Stimulated activated CD4-positive, alpha-beta T cell treated with anti-CD3 and anti-CD28 coated beads, Interleukin-12 subunit alpha, Interleukin-12 subunit beta, amount 100 ng/mL, for 48 hours (primary cell): Measurements from ENCODE around the gene TAF1A.

Experiments
- DNase-seq, 3 donors: peaks; one replicate each; pipeline ENCODE4 v3.0.0-alpha.2; 2020; ENCODE audit warnings: low read depth in 2 of 3, low spot score in 1 of 3

The TAF1A gene

DNA sequence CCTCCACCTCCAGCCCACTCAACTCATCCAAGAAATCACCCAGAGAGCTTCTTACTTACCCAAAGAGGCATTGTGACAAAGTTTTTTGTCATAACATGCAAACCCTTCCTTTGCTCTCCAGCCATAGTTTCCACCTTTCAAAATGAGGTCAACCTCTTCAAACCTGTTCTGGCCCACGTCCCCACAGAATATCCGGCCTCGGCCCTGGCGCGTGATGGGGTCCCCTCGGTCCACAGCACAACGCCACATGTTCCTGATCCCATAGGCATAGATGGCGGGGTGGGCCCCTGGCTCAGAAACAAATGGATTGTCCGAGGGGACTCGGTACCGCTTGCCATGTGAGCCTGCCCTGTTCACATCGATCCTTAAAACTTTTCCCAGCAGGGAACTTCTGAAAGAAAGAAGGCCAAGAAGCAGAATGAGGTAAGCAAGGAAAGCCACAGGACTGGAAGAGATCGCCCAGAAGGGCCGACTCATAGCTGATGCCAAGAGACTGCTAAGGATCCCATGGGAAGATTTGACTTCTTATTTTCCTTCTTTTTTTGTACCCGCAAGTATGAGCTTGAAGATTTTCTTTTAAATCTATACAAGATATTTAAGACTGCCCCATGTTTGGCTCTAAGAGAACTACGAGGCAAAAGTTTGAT is 49.7 kb downstream of the TAF1A start:
- DNase-seq = no peak

DNA sequence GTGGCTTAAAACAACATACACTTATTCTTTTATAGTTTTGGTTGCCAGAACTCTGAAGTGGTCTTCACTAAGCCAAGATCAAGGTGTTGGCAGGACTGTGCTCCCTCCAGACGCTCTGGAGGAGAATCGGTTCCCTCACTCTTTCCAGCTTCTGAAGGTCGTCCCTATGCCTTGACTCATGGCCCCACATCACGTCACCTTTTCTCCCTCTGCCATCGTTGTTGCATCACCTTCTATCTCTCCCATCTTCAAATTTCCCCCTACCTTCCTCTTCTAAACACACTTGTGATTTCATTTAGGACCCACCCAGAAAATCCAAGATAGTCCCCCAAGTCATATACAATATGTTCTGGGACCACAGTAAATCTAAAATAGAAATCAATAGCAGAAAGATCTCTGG is 54.3 kb downstream of the TAF1A start:
- no peak for DNase-seq

DNA sequence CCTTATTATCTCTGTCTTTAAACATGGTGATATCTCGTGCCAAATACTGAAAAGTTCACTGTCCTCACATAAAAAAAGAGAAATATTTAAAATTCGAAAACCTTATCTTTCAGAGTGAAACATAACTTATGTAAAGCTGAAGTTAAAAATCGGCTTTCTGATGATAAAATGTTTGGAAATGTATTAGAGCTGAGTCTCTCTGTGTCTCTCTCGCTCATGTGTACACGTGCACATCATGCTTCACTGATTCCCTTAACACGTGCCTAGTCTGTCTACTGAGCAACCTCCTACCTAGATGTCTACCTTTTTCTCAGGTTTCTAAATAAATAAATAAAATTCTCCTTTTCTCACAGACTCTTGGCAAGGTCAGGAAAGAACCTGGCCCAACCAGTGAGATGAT is 58.9 kb downstream of the TAF1A start:
- DNase-seq = no peak

DNA sequence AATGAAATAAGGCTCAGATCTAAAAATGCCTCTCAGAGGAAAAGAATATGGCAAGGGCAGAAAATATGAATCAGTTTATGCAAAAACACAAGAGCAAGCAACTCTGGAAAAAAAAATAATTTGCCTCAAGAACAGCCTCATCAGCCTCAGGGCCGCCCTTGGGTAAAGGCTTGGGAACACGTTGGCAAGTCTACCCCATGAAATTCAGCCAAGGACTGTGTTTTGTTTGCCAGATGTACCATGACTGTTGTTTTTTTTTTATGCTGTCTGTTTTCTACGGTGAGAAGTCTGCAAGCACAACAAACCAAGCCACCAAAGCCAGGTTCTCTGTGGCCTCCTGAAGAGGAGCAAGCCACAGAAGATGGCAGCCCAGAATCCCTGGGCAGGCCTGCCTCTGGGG is 59.8 kb downstream of the TAF1A start:
- DNase-seq = no peak

DNA sequence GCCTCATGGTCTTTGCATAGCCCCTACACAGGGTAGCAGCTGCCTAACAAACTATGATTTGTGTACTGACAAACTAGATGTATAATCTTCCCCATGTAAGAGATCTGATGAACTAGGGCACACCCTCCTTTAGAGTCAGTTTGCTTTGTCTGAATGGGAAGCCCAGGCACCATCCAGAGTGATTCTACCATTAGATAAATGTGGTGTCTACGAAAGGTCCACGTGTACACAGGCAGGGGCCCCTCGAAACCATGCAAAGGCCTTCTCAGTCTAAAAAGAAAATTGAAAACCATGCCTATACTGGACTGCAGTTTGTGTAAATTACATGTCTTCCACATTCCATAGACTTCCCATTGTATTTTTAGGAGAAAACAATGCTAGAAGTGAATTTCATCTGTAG is 60.6 kb downstream of the TAF1A start:
- DNase-seq = no peak

DNA sequence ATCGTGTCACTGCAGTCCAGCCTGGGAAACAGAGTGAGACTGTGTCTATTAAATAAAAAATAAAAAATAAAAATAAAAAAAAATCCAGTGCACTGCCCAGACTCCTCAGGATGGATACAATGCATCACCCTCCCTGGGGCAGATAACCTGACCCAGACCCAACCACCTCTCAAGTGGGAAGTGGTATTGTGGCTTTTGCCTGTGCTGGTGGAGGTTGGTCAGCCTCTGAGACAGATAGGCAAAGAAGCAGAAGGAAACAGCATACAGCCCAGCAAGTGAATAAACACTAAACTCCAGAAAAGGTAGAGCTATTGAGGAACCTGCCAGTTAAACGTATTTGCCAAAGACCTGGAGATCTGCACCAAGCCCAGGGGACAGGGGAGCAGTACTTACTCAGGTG is 63.8 kb downstream of the TAF1A start:
- no peak for DNase-seq

DNA sequence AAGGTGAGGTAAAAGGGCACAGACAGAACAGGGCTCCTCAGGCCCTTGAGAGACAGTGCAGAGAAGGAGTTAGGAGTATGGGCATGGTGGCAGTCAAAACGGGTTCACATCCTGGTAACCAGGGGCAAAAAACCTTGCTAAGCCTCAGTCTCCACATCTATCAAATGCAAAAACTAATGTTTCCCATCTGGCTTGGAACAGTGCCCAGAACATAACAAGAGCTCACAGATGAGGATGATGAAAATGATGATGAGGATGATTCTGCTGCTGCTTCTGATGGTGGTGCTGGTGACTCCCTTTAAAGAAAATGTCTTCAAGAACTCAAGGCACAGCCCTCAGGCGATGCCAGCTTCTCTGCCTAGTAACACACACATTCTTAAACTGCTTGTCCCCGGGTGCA is 65.9 kb downstream of the TAF1A start:
- DNase-seq = no peak

DNA sequence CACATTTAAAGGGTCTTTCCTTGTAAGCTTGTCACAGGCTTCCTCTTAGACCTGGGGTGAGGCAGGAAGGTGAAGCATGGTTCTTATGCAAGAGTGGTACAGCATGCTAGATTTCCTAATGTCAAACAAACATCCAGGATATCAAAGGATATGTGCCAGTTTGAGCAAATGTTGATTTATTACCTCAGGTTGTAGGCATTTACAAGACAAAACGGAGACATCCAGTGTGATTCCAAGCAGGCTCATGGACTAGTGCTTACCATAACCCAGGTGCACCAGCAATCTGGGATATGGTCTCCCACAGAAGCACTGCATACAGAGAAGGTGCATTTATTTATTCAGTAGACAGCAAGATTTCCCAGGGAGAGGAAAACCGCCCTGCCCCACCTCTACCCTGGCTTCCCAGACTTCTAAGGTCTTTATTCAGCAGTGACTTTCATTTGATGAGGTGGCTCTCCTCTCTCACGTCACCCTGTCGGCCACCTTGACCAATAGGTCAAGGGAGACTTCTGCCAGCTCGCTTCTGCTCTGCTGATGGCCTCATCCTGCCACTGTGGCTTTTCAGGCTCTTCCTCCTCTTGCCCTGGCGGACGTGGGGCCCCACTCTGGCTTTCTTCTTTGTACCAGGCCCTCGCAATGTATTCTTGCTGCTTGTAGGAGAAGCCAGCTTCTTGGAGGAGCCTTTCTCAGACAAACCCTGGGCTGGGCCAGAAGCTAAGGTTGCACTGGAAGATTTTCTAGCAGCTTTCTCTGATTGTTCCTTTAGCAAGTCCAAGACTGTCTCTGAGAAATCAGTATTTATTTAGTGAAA is 67.4 kb downstream of the TAF1A start:
- no peak for DNase-seq

DNA sequence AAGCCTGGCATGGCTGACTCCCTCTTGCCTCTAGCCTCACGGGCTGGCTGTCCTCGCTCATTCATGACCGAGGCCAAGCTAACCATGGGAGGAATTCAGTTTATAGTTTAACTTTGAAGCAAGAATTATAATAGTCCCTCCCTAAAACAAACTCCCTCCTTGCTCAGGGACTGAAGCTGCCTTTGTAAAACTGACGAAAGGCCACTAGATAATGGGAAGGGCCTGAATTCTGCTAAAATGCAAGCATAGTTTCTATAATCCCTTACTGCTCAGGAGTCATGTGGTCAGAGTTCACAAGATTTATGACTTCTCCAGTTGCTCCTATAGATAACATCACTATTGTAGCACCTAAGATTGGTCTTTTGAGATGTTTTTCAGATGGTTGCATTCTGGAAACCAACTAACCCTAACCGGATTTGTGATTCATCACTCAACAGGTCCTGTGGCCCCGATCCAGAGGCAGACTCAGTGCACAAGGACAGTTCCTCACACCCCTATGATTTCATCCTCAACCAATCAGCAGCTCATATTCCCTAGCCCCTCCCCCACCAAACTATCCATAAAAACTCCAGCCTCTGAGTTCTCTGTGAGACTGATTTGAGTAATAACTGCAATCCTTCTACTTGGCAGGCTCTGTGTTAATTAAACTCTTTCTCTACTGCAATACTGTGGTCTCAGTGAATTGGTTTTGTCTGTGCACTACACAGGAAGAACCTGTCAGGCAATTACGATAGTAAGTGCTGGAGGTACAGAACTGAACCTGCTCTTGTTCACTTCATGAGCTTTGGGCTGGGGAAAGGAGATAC is 68.2 kb downstream of the TAF1A start:
- DNase-seq = no peak
